Adrenal gland (tissue), 12 donors: ENCODE results near the gene TPT1. TPM values are rescaled to one million over a fixed set of nuclear protein-coding genes. Genes with fewer than 3 reads are reported as not detected.

Source experiments
- DNase-seq, 7 donors: peaks; one replicate each; pipeline ENCODE4 v3.0.0-alpha.2; 2019 to 2020
- H3K27ac ChIP-seq, 5 donors: fragments of 200-600 bp; sonication (generic) in 4 of 5; 1 replicate in 3 of 5; 2 replicates in 2 of 5; pipeline versions ENCODE4 v1.5.1 to v1.8.0; 2016 to 2020; ENCODE audit warnings: mild to moderate bottlenecking in 1 of 5
- H3K27me3 ChIP-seq: fragments of 200-600 bp; 2 replicates; pipeline ENCODE4 v1.8.0; 2021
- H3K36me3 ChIP-seq, 2 donors: fragments of 200-600 bp; replicated peaks in 1 of 2; 1 replicate in 1 of 2; 2 replicates in 1 of 2; pipeline versions ENCODE4 v1.5.1 to v1.8.0; 2018 to 2022
- H3K4me1 ChIP-seq, 2 donors: fragments of 200-600 bp; replicated peaks in 1 of 2; 1 replicate in 1 of 2; 2 replicates in 1 of 2; pipeline versions ENCODE4 v1.5.1 to v1.8.0; 2018 to 2021
- H3K4me3 ChIP-seq, 4 donors: fragments of 200-600 bp; sonication (generic) in 3 of 4; one replicate each; pipeline ENCODE4 v1.5.1; 2016 to 2018
- H3K9me3 ChIP-seq, 3 donors: fragments of 200-600 bp; sonication (generic) in 1 of 3; replicated peaks in 1 of 3; 1 replicate in 2 of 3; 2 replicates in 1 of 3; pipeline versions ENCODE4 v1.5.1 to v1.8.0; 2016 to 2021
- POLR2A ChIP-seq, 2 donors: fragments of 450-650 bp; IDR thresholded peaks; one replicate each; pipeline ENCODE4 v1.6.1; 2017; ENCODE audit warnings: antibody characterized with exemption in 2 of 2, mild to moderate bottlenecking in 2 of 2, moderate library complexity in 1 of 2
- WGBS, 4 donors: extraction: QIAGEN DNeasy Blood & Tissue Kit in 2 of 4; methylation state at CpG; one replicate each; pipeline versions ENCODE4 v1.1.5 to v1.1.7; 2013 to 2017; 5-methylcytosine and 5-hydroxymethylcytosine counted together
- intact Hi-C, 2 donors: fragments of 100-400 bp; cut with DNase I; formaldehyde crosslinking; loops; one replicate each; pipeline versions ENCODE4 v1.14.1 to v1.15.0; 2022 to 2023
- polyA plus RNA-seq, 3 donors: library from polyadenylated mRNA; stranded (reverse); fragments of 200-250 nt in 2 of 3; fragments of 350-450 nt in 1 of 3; fragmentation: Illumina TruSeq in 1 of 3; extraction: RNeasy Lipid Tissue Mini Kit (QIAGEN cat#74804) in 1 of 3; gene quantifications; one replicate each; pipeline ENCODE4 v1.2.3, GENCODE V29; 2013 to 2014
- total RNA-seq, 9 donors: library from RNA; depleted of rRNA in 4 of 9; stranded (reverse); fragments of >200 nt in 4 of 9; fragments of 120-200 nt in 1 of 9; fragmentation: NEBNext Ultra II Directional in 1 of 9; extraction: Animal tissue kit (Norgen Biotek cat#: 25700) in 1 of 9; gene quantifications; one replicate each; pipeline versions ENCODE4 v1.1.0 to v1.2.4, GENCODE V29; 2013 to 2023
- TF ChIP-seq, protein P1 (sequence below), 6 experiments: fragments of 450-650 bp in 4 of 6; fragments of 200-600 bp in 2 of 6; sonication (generic) in 1 of 6; IDR thresholded peaks; 1 replicate in 5 of 6; 2 replicates in 1 of 6; pipeline versions ENCODE4 v1.5.1 to v1.8.0; 2016 to 2021; ENCODE audit warnings: antibody characterized with exemption in 6 of 6, mild to moderate bottlenecking in 2 of 6, moderate library complexity in 1 of 6
- donor health status: healthy with polysubstance abuse.
- donor health status: Bipolar disorder and iron deficiency.
- donor health status: DM: yes; HTN: yes; CAD: no.
- donor health status: DM: no; HTN: no; CAD: no.
- donor health status: DM: no; HTN: no; CAD: no.
- donor health status: DM: yes; HTN: yes; CAD: no.

TPT1 gene
- total and polyA plus RNA-seq, 12 donors: 1,778 to 8,150 (median 4,385) TPM

DNA sequence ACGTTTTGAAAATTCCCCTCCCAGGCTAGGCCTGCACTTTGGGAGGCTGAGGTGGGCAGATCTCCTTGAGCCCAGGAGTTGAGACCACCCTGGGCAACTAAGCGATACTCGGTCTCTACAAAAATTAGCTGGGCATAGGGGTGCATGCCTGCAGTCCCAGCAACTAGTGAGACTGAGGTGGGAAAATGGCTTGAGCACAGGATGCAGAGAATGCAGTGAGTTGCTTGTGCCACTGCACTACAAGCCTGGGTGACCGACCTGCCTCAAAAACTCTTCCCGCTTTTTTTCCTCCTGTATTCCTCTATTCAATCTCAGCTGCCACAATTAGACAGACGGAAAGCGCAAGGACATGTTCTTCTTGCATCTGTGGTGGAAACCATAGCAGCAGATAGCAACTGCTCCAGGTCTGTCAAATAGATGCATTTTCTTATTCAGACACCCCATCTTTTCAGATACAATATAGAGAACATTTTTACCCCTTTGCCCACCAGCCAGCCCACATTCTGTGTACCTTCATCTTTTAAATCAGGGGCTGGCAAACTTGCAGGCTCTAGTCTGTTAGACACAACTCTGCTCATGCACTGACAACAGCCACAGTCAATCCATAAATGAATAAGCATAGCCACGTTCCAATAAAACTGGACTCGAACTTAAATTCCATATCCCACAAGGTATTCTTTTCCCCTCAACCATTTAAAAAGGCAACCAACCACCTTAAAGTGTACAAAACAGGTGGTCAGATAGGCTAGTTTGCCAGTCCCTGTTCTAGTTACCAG is 4.8 kb downstream of the TPT1 start:
- peaks cover 0 to 55% of the 10 kb centered on the region in 2 donors for H3K36me3 ChIP-seq
- H3K27ac ChIP-seq: peak overlapping the region in 1 of 5 donors; percentile 7
- peaks cover 28 to 82% of the 10 kb centered on the region in 2 donors for H3K4me1 ChIP-seq
- DNase-seq: no peak
- no peaks in the 10 kb centered on the region for H3K27me3 ChIP-seq
- intact Hi-C loops: no loop called here
- no peaks in the 10 kb centered on the region for H3K9me3 ChIP-seq
- no peak for TF ChIP-seq POLR2A (IDR thresholded peaks at IDR 0.05)
- TF ChIP-seq, protein P1, sequence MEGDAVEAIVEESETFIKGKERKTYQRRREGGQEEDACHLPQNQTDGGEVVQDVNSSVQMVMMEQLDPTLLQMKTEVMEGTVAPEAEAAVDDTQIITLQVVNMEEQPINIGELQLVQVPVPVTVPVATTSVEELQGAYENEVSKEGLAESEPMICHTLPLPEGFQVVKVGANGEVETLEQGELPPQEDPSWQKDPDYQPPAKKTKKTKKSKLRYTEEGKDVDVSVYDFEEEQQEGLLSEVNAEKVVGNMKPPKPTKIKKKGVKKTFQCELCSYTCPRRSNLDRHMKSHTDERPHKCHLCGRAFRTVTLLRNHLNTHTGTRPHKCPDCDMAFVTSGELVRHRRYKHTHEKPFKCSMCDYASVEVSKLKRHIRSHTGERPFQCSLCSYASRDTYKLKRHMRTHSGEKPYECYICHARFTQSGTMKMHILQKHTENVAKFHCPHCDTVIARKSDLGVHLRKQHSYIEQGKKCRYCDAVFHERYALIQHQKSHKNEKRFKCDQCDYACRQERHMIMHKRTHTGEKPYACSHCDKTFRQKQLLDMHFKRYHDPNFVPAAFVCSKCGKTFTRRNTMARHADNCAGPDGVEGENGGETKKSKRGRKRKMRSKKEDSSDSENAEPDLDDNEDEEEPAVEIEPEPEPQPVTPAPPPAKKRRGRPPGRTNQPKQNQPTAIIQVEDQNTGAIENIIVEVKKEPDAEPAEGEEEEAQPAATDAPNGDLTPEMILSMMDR (IDR thresholded peaks at IDR 0.05): no peak
- H3K4me3 ChIP-seq: no peak overlapping the region
- 80 to 86% (median 84%) methylated on average over 9 of the region's 9 CpGs for WGBS, 4 donors

DNA sequence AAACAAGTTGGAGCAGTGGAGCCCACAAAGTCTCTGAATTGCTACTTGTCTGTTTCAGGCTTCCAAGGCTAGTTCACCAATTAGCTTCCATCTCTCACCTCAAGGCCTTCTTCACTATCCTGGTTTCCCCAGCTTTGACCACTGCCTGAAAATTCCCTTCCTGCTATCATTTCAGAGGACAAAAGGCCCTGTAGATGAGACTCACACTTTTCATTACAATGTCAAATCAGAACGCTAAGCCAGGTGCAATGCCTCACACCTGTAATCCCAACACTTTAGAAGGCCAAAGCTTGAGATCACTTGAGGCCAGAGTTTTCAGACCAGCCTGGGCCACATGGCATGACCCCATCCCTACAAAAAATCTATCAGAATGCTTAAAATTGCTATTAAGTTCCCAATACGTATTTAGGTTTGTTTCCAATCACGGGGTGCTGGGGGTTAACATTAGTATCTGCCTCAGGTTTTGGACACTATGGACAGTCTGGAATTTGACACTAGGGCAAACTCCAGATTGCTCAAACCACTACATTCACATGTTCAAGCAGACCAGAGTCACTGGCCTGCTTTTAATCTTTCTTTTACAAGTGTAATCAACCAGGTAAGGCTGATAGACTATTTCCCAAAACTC is 5.5 kb downstream of the TPT1 start:
- TF ChIP-seq POLR2A (IDR thresholded peaks at IDR 0.05): peak in 1 of 2 donors; percentile 11
- TF ChIP-seq, protein P1 (IDR thresholded peaks at IDR 0.05): no peak
- Histone ChIP-seq H3K36me3 (peaks cover 0 to 55% of the 10 kb centered on the region in 2 donors), H3K9me3 (no peaks in the 10 kb centered on the region), H3K27me3 (no peaks in the 10 kb centered on the region), H3K4me1 (peaks cover 28 to 83% of the 10 kb centered on the region in 2 donors), H3K4me3 (no peak overlapping the region), H3K27ac (peak overlapping the region in 1 of 5 donors; percentile 7)
- 65 to 89% (median 75%) methylated on average over 3 of the region's 3 CpGs for WGBS, 4 donors
- DNase-seq: no peak
- intact Hi-C loops: no loop called here

DNA sequence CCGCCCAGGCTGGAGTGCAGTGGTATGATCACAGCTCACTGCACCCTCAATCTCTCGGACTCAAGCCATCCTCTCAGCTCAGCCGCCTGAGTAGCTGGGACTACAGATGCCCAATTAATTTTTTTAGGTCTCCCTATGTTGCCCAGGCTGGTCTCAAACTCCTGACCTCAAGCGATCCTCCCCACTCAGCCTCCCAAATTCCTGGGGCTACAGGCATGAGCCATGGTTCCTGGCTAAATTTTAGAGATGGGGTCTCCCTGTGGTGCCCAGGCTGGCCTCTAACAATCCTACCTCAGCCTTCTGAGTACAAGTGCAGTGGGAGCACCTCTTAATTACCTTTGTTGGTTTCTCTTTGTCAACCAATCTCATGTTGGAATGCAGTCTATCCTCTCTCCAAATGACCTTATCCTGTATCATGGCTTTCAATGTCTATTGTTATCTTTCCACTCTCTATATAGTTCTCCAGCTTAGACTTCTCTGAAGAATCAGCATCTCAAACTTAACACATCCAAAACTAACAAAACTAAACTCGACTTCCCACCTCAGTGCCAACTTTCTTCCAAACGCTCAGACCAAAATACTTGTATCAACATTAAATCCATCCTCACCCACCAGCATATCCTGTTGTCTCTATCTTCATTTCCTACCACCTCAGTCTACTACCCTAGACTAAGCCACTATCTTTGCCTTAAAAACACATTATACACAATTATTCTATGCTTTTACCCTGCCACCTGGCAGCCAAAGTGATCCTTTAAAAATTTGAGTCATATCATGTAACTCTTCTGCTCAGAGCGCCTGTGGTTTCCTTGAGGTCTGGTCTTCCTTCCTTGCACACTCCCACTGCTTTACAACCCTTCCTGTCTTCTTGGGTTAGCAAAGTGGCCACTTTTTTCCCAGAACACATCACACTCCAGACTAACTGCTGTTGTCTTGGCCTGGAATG is 6.7 kb downstream of the TPT1 start:
- no peak for DNase-seq
- intact Hi-C loops: no loop called here
- H3K9me3 ChIP-seq: no peaks in the 10 kb centered on the region
- peak overlapping the region in 1 of 5 donors; percentile 6 for H3K27ac ChIP-seq
- 58 to 75% (median 66%) methylated on average over 7 of the region's 7 CpGs for WGBS, 4 donors
- TF ChIP-seq, protein P1 (IDR thresholded peaks at IDR 0.05): no peak
- TF ChIP-seq POLR2A (IDR thresholded peaks at IDR 0.05): no peak
- H3K27me3 ChIP-seq: no peaks in the 10 kb centered on the region
- no peak overlapping the region for H3K4me3 ChIP-seq
- H3K36me3 ChIP-seq: peaks cover 0 to 45% of the 10 kb centered on the region in 2 donors
- H3K4me1 ChIP-seq: peaks cover 21 to 81% of the 10 kb centered on the region in 2 donors
